IPS DF 4.7 (cell line): ENCODE measurements around the gene LSM4.

ENCODE experiments used
- DNase-seq: peaks from one replicate; pipeline ENCODE4 v3.0.0-alpha.2; 2013; ENCODE audit warnings: low spot score; ENCODE audit errors: extremely low read depth

The LSM4 gene

DNA sequence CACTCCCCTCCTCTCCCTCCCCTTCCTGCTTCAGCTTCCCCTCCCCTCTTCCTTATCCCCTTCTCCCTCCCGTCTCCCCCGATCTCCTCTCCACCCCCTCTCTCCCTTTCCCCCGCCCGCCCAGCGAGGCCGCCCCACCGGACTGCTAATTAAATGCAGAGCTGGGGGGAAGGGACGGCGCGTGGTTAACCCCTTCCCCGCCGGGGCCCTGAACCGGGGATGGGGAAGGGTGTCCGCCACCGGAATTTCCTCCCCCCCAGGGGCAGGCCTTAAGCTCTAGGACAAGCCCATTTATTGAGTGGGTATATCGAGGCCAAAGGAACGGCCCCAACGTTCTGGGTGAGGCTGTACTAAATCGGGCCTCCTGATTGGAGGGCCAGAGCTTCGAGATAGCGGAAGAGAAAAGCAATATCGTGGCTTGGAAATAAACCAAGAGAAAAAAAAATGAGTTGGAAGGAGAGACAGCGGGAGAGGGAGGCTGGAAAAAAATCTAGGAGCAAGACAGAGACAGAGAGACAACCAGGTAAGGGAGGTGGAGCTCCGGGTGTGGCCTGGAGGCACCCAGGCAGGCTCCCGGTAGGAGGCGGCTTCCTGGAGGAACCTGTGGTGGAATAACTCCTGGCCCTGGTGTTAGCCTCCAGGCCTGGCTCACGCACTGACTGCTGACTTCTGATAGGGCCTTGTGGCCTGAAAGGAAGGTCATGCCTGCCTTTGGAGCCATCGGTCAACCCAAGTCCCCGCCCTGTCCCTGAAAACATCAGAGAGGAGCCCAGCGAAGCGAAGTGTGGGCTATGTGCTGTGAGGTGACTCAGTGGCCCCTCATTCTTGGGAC, 29.9 kb downstream of the LSM4 start:
- DNase-seq: no peak

DNA sequence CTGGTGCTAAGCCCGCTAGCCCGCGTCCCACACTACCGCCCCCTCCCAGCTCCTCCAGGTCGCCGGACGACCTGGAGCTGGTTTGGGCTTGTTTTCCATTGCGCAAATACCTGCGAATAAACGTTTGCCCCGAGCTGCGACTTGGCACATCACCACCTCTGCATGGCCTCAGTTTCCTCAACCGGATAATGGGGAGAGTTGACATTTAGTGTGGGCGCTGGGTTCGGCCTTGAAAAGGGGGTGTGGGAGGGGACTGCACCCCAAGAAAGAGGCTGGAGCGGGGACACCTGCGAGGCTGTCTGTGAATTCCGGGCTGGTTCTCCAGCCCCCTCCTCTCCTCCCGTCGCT, 30.4 kb downstream of the LSM4 start:
- no peak for DNase-seq

DNA sequence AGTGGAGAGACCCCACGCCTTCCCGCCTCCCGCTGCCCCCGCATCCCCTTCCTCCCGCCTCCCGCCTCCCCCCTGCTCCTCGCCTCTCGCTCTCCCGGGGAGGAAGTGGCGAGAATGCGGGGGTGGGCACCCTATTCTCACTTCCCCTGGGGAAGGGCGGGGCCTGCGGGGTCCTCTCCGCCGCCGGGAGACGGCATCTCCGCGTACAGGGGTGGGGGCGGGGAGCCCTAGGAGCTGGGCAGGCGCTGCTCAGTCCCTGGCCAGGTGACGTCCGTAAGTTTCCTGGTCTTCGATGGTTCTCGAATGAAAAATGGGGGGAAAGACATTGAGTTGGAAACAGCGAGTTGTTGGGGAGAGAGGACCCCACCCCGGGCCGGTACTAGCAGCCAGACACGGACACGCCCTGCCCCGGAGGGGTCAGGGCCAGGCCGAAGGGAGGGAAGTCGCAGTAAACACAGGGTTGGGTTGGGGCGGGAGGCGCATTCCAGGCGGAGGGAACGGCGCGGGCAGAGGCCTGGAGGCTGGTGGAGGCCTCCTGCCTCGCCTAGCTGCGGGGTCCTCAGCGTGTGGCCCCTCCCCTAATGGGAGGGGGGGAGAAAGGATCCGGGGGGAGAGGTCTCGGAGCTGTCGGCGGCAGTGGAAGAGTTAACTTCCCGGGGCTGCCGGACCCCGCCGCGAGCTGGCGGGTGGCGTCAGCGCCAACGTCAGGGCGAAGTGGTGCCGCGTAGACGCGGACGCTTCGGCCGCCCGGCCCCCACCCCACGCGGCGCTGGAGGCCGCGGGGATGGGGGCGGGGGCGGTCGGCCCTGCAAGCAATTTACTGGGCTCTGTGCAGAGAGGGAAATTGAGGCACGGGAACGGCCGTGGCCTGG, 31.1 kb downstream of the LSM4 start:
- DNase-seq: no peak

DNA sequence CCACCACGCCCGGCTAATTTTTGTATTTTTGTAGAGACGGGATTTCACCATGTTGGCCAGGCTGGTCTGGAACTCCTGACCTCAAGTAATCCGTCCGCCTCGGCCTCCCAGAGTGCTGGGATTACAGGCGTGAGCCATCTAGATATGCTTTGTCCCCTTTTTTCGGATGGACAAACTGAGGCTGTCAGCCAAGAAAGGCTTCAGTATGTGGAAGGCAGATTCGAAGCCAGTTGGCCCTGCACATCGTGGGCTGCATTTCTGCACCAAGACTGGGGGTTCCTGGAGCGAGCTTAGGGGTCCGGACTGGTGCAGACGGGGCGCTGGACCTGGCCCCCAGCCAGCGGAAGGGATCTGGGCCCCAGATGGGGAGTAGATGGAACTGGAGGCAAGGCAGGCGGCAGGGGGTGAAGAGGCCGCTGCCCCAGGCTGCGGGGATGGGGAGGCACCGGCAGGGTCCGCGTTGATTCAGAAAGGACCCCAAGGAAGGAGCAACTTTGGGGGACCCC, 31.8 kb downstream of the LSM4 start:
- no peak for DNase-seq

DNA sequence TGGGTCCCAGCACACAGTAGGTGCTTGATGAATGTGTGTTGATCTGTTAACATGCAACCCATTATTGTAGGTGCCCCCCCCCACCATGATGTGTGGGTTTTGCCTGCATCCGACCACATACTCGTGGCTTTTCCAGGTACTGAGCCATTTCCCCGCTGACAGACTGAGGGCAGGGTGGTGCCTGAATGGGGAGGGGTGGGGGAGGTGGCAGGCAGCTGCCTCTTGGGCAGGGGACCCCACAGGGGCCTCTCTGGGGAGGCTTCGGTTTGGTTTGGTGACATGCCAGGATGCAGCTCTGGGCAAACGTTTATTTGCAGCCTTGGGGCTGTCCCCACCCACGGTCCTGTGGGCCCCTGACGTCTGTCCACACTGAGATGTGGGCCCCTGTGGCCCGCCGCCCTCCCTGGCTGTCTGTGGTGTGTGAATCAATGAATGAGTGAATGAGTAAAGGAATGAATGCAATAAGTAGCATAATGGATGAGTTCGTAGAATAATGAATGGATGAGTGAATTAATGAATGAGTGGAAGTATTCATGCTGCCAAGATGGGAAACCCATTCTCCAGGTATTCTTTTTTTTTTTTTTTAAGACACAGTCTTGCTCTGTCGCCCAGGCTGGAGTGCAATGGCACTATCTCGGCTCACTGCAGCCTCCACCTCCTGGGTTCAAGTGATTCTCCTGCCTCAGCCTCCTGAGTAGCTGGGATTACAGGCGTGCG, 32.4 kb downstream of the LSM4 start:
- no peak for DNase-seq

DNA sequence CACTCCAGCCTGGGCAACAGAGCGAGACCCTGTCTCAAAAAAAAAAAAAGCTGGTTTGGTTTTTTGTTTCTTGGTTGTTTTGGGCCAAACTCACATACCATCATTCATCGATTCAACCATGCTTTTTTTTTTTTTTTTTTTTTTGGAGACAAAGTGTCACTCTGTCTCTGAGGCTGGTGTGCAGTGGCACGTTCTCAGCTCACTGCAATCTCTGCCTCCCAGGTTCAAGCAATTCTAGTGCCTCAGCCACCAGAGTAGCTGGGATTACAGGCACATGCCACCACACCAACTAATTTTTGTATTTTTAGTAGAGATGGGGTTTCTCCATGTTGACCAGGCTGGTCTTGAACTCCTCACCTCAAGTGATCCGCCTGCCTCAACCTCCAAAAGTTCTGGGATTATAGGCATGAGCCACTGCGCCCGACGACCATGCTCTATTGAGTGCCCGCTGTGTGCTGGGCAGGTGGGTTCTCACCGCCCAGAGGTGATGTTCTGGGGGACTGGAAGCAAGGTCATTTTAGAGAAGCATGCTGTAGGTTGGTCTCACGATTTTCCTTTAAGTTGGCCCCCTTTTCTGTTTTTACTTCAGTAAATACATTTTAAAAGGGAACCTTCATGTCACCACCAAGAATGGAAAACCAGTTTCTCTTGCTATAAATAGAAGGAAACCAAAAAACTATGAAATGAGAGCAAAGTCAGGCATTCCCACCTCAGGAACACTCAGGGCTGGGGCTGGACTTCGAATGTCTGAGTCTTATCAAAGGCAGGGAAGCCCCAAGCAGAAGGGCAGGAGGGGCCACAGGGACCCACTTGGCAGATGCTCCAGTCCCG, 33.2 kb downstream of the LSM4 start:
- no peak for DNase-seq

DNA sequence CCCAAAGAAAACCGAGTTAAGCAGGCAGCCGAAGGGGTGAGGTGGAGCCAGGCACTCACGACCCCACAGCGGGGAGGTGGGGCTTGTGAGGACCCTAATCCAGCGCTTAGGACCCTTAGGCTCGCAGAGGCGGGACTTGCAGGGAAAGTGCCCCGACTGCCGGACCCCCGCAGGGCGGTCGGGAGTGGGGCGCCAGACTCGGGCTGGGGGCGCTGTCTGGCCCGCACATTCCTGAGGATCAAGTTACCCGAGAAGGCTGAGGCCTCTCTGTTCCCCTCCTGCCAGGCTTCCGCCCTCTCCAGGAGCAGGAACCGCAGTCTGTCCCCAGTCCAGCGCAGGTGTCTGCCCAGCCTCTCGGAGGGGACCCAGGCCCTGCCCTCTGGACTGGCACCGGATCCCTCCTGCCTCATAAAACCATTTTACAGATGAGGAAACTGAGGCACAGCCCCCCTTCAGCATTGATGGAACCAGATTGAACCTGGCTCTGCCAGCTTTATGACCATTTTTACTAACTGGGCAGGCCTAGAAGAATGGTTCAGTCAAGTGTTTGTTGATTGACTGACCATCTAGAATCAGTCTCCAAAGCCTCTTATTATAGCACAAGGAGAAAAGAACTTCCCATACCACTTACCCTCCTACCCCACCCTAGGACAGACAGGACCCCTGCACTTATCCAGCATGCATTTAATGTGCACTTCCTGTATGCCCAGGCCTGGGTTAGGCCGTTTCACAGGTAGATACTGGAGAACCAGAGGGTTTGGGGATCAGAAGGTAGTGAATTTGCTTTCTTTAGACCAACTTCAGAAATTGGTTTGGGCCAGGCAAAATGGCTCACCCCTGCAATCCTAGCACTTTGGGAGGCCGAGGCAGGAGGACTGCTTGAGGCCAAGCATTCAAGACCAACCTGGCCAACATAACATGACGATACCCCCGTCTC, 34.8 kb downstream of the LSM4 start:
- no peak for DNase-seq

DNA sequence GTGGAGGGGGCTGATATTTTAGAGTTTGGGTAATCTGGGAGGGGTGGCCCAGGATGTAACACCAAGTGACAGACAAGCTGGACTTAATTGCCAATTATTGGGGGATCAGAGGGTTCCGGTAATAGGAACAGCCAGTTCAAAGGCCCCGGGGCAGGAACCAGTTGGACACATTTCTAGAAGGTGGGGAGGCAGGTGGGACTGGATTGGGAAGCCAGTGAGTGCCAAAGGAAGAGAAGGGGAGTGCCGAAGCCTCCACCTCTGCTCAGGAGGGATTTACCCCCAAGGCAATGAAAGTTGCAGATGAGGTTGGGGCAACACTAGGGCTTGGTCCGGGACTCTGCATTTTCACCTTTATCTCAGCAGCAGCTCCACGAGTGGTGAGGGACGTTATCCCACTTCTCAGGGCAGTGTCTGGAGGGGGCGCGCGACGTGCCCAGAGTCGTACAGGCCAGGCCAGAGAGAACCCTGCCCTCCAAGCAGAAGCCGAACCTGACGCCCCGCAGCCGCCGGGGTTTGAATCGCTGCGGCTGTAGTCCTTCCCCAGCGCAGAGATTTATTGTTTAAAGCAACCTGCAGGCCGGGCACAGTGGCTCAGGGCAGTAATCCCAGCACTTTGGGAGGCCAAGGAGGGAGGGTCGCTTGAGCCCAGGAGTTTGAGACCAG, 35.8 kb downstream of the LSM4 start:
- DNase-seq: no peak

DNA sequence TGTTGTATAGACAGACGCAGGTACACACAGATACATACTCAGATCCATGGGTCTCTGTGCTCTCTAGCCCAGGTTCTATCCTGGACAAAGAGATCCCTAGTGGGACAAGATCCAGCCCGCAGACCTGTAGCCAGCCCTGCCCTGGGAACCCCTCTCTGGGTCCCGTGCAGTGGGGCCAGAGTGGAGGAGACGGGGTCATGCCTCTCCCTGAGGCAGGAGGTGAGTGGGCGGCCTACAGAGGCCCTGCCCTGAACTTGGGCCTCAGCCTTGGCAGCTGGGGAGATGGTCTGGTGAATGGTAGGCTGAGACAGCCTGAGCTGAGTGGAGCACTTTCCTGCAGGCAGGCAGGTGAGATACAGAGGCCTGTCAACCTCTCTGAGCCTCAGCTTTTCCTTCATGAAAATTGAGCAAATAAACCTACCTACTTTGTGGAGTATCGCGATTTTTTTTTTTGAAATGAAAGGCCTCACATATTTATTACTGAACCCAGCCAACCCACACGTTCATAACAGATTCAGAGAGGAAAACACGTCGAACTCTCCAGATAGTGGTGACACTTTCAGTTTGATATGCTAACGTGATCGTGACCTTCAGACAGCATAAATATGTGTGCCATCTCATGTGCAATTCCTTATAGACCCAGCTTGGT, 38.0 kb downstream of the LSM4 start:
- DNase-seq: no peak

DNA sequence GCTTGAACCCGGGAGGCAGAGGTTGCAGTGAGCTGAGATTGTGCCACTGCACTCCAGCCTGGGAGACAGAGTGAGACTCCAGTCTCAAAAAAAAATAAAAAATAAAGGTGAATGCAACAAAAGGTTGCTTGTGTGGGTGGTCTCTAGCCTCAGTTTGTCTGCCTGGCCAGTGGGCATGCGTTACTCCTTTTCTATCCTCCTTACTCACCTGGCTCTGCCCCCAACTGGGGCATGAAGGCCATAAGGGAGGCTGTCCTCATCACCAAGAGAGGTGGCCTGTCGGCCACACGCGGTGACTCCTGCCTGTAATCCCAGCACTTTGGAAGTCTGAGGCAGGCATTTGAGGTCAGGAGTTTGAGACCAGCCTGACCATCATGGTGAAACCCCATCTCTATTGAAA, 39.5 kb downstream of the LSM4 start:
- DNase-seq: no peak

DNA sequence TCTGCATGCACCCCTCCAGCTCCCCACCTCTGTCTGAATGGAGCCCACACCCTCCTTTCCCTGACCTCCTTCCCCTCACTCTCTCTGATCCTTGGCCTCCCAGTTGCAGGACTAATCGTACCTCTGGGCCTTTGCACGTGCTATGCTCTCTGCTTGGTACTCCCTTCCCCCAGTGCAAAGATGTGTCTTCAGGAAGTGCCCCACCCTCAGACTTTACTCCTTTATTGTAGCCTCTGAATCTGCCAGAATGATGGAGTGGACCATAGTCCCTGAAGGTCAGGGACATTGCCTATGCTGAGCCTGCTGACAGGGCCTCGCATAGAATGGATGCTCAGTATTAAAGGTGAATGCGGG, 40.1 kb downstream of the LSM4 start:
- no peak for DNase-seq

DNA sequence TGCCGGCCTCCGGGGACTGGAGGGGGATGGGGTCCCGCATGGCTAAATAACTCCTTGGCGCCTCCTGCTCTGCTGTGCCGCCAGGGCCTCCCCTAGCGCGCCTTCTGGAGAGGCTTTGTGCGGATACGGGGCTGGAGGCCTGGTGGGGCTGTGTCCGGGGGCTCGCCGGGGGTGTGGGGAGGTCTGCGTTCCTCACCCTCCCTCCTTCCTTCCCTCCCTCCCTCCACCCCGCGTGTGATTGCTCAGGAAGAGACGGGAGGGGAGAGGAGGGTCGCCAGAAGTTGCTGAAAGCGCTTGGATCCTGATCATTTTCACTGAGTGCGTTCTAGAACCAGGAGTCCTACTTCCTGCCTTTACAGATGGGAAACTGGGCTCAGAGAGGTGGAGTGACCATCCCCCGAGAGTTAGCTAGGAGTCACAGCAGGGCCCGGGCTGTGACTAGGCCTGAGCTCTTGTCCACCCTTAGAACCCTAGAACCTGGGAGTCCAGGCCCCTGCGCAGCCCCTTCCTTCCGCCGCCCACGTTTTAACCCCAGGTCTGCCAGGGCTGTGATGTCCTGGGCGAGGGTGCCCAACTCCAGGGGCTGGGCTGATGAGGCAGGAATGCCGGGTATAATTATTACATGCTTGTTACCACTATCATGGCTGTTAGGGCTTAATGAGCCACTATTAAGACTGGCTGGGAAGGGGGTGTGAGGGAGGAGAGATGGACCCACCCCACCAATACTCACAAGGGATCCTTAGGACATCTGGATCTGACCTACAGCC, 40.7 kb downstream of the LSM4 start:
- DNase-seq: no peak

DNA sequence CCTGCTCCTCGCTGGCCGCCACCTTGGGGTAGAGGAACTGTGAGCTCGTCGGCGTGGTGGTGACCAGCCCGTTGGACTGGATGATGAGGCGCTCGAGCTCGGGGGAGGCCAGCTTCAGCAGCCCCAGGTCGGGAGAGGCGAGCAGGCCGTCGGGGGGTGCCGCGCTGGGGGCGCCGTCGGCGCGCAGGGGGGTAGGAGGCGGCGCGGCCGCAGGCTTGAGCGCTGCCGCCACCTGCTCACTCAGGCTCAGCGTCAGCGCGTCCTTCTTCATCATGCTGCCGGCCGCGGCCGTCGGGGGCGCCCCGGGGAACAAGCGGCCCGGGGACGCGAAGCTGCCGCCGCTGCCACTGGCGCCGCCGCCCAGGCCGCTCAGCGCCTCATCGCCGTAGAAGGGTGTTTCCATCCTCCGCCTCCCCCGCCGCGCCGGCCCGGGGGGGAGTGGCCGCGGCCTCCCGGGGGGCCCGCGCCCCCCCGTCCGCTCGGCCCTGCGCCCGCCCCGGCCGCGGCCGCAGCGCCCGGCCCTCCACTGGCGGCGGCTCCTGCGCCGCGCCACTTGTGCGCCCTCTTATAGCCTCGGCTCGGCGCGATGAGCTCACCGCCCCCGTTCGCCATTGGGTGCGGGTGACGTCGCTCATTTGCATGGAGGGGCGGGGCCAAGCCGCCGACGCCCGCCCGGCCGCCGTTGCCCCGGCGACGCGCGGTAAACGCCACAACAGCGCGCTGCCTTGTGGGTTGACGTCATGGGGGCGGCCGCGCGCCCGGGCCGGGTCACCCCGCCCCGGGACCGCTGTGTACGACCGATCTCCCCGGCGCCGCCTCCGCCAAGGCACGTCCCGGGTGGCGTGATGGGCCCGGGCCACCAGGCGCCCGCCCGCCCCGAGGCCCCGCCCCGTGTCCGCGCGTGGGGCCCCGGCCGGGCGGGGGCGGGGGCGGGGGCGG, 41.5 kb downstream of the LSM4 start, which contains the start of gene JUND:
Gene JUND, minus strand, starts transcription at position 541 of the 939 bp plus-strand sequence. Its CDS starts 138 bp downstream, at position 403.
- no peak for DNase-seq

DNA sequence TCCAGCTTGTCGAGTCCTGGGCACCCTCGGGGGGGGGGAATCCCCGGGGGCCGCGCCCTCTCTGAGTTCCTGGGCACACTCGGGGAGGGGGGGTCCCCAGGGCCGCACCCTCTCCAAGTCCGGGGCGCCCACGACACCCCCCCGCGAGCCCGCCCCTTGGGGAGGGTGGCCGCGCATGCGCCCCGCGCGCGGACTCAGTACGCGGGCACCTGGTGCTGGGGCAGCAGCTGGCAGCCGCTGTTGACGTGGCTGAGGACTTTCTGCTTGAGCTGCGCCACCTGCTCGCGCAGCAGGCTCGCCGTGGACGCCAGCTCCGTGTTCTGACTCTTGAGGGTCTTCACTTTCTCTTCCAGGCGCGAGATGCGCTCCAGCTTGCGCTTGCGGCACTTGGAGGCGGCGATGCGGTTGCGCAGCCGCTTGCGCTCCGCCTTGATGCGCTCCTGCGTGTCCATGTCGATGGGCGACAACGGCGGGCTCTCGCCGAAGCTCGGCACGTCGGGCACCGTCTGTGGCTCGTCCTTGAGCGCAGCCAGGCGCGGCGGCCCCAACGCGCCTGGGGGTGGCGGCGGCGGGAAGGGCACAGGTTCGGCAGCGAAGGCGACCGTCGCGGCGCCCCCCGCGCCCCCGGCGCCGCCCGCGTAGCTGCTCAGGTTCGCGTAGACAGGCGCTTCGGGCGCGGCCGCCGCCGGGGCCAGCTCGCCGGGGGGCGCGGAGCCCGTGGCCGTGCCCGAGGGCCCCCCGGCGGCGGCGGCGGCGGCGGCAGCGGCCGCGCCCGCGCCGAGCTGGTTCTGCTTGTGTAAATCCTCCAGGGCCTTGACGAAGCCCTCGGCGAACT, 42.4 kb downstream of the LSM4 start:
- no peak for DNase-seq

DNA sequence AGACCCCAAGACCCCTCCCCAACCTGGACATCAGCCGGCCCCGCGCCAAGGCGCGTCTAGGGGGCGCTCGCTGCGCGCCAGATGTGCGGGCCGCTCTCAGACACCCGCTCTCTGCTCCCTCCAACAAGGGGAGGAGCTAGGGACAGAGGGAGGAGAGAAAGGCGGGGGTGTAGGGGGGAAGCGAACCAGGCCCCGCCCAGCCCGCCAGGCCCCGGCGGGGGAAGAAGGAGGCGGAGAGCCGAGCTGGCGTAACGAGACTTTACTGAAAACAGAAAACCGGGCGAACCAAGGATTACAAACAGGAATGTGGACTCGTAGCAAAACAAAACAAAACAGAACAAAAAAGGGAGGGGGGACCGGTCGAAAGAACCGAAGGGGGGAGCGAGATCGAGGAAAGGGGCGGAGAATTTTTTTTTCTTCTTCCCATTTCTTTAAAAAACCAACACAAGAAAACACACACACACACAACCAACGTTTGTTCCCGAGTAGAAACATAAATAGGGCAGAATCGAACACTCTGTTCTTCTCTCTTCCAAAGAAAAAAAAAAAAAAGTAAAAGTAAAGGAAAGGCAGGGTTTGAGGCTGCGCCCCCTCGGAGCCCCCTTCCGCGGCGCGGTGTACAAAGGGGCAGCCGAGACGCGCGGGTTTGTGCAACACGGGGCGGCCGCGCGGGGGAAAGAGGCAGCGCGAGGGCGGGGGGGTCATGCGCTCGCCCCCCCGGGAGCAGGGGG, 43.2 kb downstream of the LSM4 start:
- DNase-seq: no peak

DNA sequence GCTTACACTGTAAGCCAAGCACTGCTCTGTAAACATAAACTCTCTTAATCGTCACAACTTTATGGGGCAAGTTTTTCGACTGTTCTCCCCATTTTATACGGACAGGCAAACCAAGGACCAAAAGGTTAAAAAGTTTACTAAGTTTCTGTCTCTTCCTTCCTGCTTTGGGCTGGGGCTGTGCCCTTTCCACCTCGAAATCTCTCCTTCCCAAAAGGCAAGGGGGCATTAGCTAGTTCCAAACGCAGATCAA, 43.7 kb downstream of the LSM4 start:
- DNase-seq: no peak
